Cerebellar nuclear complex (tissue), 1 donor: ENCODE measurements around the gene WDSUB1.

ENCODE experiments used
- DNase-seq, 2 experiments: peaks; one replicate each; lab custom pipeline; 2025; lab: John Stamatoyannopoulos, UW

The WDSUB1 gene

GRCh38 chr2:159195697-159196096 lies 90.8 kb downstream of the WDSUB1 start:
- no peak for DNase-seq

- DNase-seq, result no peak
Measured at GRCh38 chr2:159194241-159194640, 92.3 kb downstream of the WDSUB1 start.

GRCh38 chr2:159193791-159194190 lies 92.7 kb downstream of the WDSUB1 start:
- no peak for DNase-seq

GRCh38 chr2:159192371-159192918 lies 94.1 kb downstream of the WDSUB1 start:
- no peak for DNase-seq

GRCh38 chr2:159188449-159188848 lies 98.1 kb downstream of the WDSUB1 start:
- DNase-seq, result no peak

- DNase-seq, result no peak
Measured at GRCh38 chr2:159187106-159187505, 99.4 kb downstream of the WDSUB1 start.

GRCh38 chr2:159186462-159186861 lies 100.0 kb downstream of the WDSUB1 start:
- DNase-seq, result no peak
